HepG2 (cell line): Measurements from ENCODE around the gene GPR158. TPM values are rescaled to one million over a fixed set of nuclear protein-coding genes. Genes with fewer than 3 reads are reported as not detected.

Source experiments
- ATAC-seq: fragments of 200-7000 bp; cut with Tn5 transposase; 3 replicates; pipeline ENCODE4 v1.9.1; 2020; ENCODE audit warnings: mild to moderate bottlenecking, moderate library complexity
- BruUV-seq: library from RNA; stranded (reverse); fragments of 400-500 nt; replicated peaks from 2 replicates; lab custom pipeline; 2021; lab: Mats Ljungman, UMichigan
- CTCF ChIA-PET: fragments of 300-600 bp; formaldehyde crosslinking; extraction: SDS; loops from one replicate; lab custom pipeline; 2021; ENCODE audit warnings: low total read pairs, inconsistent platforms, low intra/inter-chr PET ratio; lab: Yijun Ruan, JAX
- POLR2A ChIA-PET: fragments of 350-600 bp; sonication (Branson Sonifier 250); formaldehyde crosslinking; loops from one replicate; lab custom pipeline; 2020; ENCODE audit warnings: antibody characterized with exemption, inconsistent platforms; lab: Yijun Ruan, JAX
- DNase-seq: peaks from one replicate; pipeline ENCODE4 v3.0.0-alpha.2; 2015; ENCODE audit warnings: low spot score
- FAIRE-seq: peaks from 3 replicates; lab custom pipeline; 2011; peaks lifted over from hg19 to GRCh38; lab: Jason Lieb, UNC
- H2AFZ ChIP-seq: one replicate; pipeline ENCODE4 v1.6.1; 2011; ENCODE audit warnings: low read length, inconsistent platforms
- H3K27ac ChIP-seq: fragments of 300-600 bp; 3 replicates; pipeline ENCODE4 v1.8.0; 2011; ENCODE audit warnings: mixed run types, mild to moderate bottlenecking, mixed read lengths, low read length, inconsistent platforms; ENCODE audit not compliant: insufficient read depth; ENCODE audit errors: extremely low read length
- H3K27me3 ChIP-seq, 2 experiments: fragments of 200-600 bp in 1 of 2; 2 replicates in 1 of 2; 3 replicates in 1 of 2; pipeline versions ENCODE4 v1.6.0 to v1.8.0; 2011; ENCODE audit warnings: low read length in 2 of 2, mild to moderate bottlenecking in 2 of 2, moderate library complexity in 2 of 2, inconsistent platforms in 1 of 2; ENCODE audit not compliant: insufficient read depth in 2 of 2, control insufficient read depth in 1 of 2
- H3K36me3 ChIP-seq, 2 experiments: fragments of 200-600 bp in 1 of 2; replicated peaks in 1 of 2; 2 replicates in 1 of 2; 3 replicates in 1 of 2; pipeline versions ENCODE4 v1.5.1 to v1.8.0; 2011; ENCODE audit warnings: low read length in 2 of 2, inconsistent platforms in 1 of 2; ENCODE audit not compliant: insufficient read depth in 2 of 2, control insufficient read depth in 1 of 2
- H3K4me1 ChIP-seq: 2 replicates; pipeline ENCODE4 v1.5.1; 2012; ENCODE audit warnings: low read length, inconsistent platforms; ENCODE audit not compliant: insufficient read depth
- H3K4me2 ChIP-seq: 2 replicates; pipeline ENCODE4 v1.6.0; 2011; ENCODE audit warnings: low read depth, low read length, inconsistent platforms
- H3K4me3 ChIP-seq, 3 experiments: fragments of 200-600 bp in 1 of 3; sonication (generic), shearing (Covaris generic) in 1 of 3; replicated peaks in 1 of 3; 2 replicates each; pipeline ENCODE4 v1.5.1; 2011 to 2016; ENCODE audit warnings: low read length in 3 of 3, inconsistent platforms in 2 of 3, low read depth in 2 of 3, mild to moderate bottlenecking in 2 of 3, control low read depth in 1 of 3, mixed read lengths in 1 of 3; ENCODE audit not compliant: insufficient read depth in 1 of 3
- H3K79me2 ChIP-seq: one replicate; pipeline ENCODE4 v1.6.1; 2011; ENCODE audit warnings: low read length, inconsistent platforms; ENCODE audit not compliant: insufficient read depth
- H3K9ac ChIP-seq: 2 replicates; pipeline ENCODE4 v1.6.0; 2011; ENCODE audit warnings: mild to moderate bottlenecking, low read depth, low read length, inconsistent platforms; ENCODE audit not compliant: insufficient read depth
- H3K9me3 ChIP-seq: 2 replicates; pipeline ENCODE4 v1.5.1; 2012; ENCODE audit warnings: mild to moderate bottlenecking, low read length
- H4K20me1 ChIP-seq: 2 replicates; pipeline ENCODE4 v1.6.0; 2011; ENCODE audit warnings: inconsistent platforms, mild to moderate bottlenecking, low read length, moderate library complexity; ENCODE audit not compliant: insufficient read depth
- DZIP1 ChIP-seq: sonication (generic); formaldehyde crosslinking; IDR thresholded peaks from 2 replicates; pipeline ENCODE4 v1.5.0; 2020; ENCODE audit warnings: mild to moderate bottlenecking, missing genetic modification reagents
- JUN ChIP-seq: sonication (generic); formaldehyde crosslinking; IDR thresholded peaks from 2 replicates; pipeline ENCODE4 v1.4.0; 2020; ENCODE audit warnings: mild to moderate bottlenecking, missing genetic modification reagents
- MXD4 ChIP-seq: IDR thresholded peaks from 2 replicates; pipeline ENCODE4 v1.6.1; 2016; ENCODE audit warnings: mild to moderate bottlenecking, missing biosample characterization, missing genetic modification reagents
- PHF20 ChIP-seq: sonication (generic); formaldehyde crosslinking; IDR thresholded peaks from 2 replicates; pipeline ENCODE4 v1.5.0; 2020; ENCODE audit warnings: mild to moderate bottlenecking, missing genetic modification reagents
- THAP11 ChIP-seq: IDR thresholded peaks from 2 replicates; pipeline ENCODE4 v1.6.1; 2016; ENCODE audit warnings: missing biosample characterization, missing genetic modification reagents
- THAP8 ChIP-seq: sonication (generic); formaldehyde crosslinking; IDR thresholded peaks from 2 replicates; pipeline ENCODE4 v1.5.1; 2020; ENCODE audit warnings: missing genetic modification reagents, mild to moderate bottlenecking, borderline replicate concordance
- ZBTB38 ChIP-seq: sonication (generic); formaldehyde crosslinking; IDR thresholded peaks from 2 replicates; pipeline ENCODE4 v1.5.1; 2020; ENCODE audit warnings: mild to moderate bottlenecking, missing genetic modification reagents
- ZNF615 ChIP-seq: sonication (generic); formaldehyde crosslinking; IDR thresholded peaks from 2 replicates; pipeline ENCODE4 v1.5.0; 2020; ENCODE audit warnings: mild to moderate bottlenecking, missing genetic modification reagents, borderline replicate concordance
- WGBS: methylation state at CpG from one replicate; pipeline ENCODE4 v1.1.6; 2017; ENCODE audit warnings: low lambda C conversion rate; 5-methylcytosine and 5-hydroxymethylcytosine counted together
- in situ Hi-C: cut with HindIII; loops from 2 replicates; pipeline ENCODE4 v1.10.0; 2017; ENCODE audit warnings: low pct_unique_long_range_greater_than_20kb; ENCODE audit not compliant: extremely low pct_ligation_motif_present
- intact Hi-C: fragments of 100-400 bp; cut with micrococcal nuclease; formaldehyde crosslinking; loops from one replicate; pipeline ENCODE4 v1.10.0; 2022; ENCODE audit not compliant: unreplicated experiment
- polyA plus RNA-seq, 8 experiments: library from polyadenylated mRNA; depleted of rRNA in 3 of 8; stranded (reverse) in 7 of 8; unstranded in 1 of 8; fragments of >200 nt; fragmentation: Illumina TruSeq in 4 of 8; extraction: Trizol in 4 of 8; gene quantifications; 2 replicates each; pipeline versions ENCODE4 v1.2.1 to v1.2.3, GENCODE V29; 2011 to 2016; ENCODE audit warnings: low read depth in 4 of 8, missing spikeins in 1 of 8, mixed read lengths in 1 of 8; ENCODE audit not compliant: insufficient read depth in 1 of 8
- total RNA-seq, 5 experiments: library from RNA; depleted of rRNA; stranded (reverse); fragments of >200 nt; fragmentation: Illumina TruSeq; extraction: Trizol; gene quantifications; 2 replicates each; pipeline ENCODE4 v1.2.3, GENCODE V29; 2016; ENCODE audit warnings: low read depth in 1 of 5

GPR158 gene
- total and polyA plus RNA-seq, 2 of the 13 experiments (the other 11 are each of a cell fraction or from before 2014, with no cell fraction given), result not detected

- H3K27ac ChIP-seq, result no peak overlapping the region
- FAIRE-seq (no peak), ATAC-seq (no peak), DNase-seq (no peak)
- no peaks in the 10 kb centered on the region for H3K27me3 ChIP-seq
- ChIA-PET CTCF (no interaction called here), POLR2A (no interaction called here)
- H2AFZ ChIP-seq, result no peak overlapping the region
- H3K4me1 ChIP-seq, result no peaks in the 10 kb centered on the region
- H3K4me2 ChIP-seq, result no peak overlapping the region
- no TSS peak for BruUV-seq
- in situ Hi-C loops (no loop called here), intact Hi-C loops (no loop called here)
- H3K9me3 ChIP-seq, result no peaks in the 10 kb centered on the region
- no peaks in the 10 kb centered on the region for H4K20me1 ChIP-seq
- H3K79me2 ChIP-seq, result no peaks in the 10 kb centered on the region
- TF ChIP-seq JUN (CRISPR knock-in tag) (no peak), THAP8 (CRISPR knock-in tag) (no peak), DZIP1 (no peak), MXD4 (CRISPR knock-in tag) (no peak), ZNF615 (CRISPR knock-in tag) (no peak), THAP11 (CRISPR knock-in tag) (no peak), ZBTB38 (CRISPR knock-in tag) (no peak), PHF20 (no peak)
- no peaks in the 10 kb centered on the region for H3K36me3 ChIP-seq
- 3% methylated on average over 1 of the region's 1 CpG for WGBS
- no peak overlapping the region for H3K9ac ChIP-seq
- no peak overlapping the region for H3K4me3 ChIP-seq
These were observed 4.2 kb upstream of the GPR158 start for GRCh38 chr10:25170627-25171026.
